ENCODE measurements around the gene MGAT5.

MGAT5 gene

DNA sequence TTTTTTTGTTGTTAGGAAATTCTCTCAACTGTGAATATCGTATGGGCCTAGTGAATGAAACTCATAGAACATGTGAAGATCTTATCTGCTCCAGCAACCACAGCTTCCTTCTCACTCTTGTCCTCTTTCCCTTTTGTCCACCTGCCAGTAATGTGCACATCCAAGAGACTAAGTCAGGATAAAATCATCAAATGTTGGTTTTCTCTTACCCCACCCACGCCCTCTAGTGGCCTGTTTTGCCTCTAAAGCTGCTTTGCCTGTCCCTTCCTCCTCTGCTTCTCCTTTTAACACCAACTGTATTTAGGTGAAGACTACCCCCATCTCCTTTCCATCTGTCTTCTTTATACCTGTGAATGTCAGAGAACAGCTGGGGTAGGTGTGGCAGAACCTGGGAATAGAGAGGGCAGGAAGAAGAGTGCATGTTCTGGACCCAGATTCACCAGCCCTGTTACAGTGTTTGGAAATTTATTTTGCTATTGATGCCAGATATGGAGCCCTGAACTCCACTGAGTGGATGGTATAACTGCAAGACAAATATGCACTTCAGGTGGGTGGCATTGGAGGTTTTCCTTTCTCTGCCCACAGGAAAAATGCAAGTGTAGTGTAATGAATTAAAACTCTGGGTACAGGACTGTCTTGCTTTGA lies 8.4 kb upstream of the MGAT5 start:
- DNase-seq (ENCODE audit: extremely low read depth, low read depth): no peak
- TF ChIP-seq CTCF (IDR thresholded peaks at IDR 0.05; ENCODE audit: low read depth, low read length): peak; percentile 87

DNA sequence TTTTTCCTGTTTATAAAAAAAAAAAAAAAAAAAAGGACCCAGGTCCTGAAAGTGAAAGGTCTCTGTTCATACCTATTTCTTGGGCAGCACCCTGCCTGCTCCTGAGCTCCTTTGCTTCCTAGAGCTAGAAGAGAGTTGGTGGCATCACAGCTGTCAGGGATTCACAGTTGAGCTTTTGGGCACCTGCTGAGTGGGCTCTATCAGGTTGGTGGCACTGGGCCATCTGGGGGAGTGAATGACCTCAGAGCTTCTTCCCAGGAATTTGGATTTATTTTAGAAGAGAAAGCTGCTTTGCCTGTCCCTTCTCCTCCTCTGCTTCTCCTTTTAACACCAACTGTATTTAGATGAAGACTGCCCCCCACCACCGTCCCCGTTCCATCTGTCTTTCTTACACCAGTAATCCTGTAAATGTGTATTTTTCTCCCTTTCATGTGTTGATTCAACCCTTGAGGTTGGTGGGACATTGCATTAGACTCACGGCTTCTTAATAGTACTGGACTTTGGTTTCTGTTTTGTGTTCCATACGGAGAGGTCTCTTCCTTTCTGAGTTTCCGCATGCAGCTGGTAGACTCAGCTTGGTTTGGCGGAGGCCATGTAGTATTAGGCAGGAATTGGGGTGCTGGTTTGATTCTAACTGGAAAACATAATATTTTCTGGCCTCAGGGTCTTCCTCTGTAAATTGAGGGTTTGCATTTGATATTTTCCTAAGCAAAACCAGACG lies 7.6 kb upstream of the MGAT5 start:
- DNase-seq (ENCODE audit: extremely low read depth, low read depth): no peak
- TF ChIP-seq CTCF (IDR thresholded peaks at IDR 0.05; ENCODE audit: low read depth, low read length): no peak

GRCh38 chr2:134247679-134248078 lies 6.2 kb upstream of the MGAT5 start:
- DNase-seq (ENCODE audit: extremely low read depth, low read depth): no peak
- no peak for TF ChIP-seq CTCF (IDR thresholded peaks at IDR 0.05; ENCODE audit: low read depth, low read length)

DNA sequence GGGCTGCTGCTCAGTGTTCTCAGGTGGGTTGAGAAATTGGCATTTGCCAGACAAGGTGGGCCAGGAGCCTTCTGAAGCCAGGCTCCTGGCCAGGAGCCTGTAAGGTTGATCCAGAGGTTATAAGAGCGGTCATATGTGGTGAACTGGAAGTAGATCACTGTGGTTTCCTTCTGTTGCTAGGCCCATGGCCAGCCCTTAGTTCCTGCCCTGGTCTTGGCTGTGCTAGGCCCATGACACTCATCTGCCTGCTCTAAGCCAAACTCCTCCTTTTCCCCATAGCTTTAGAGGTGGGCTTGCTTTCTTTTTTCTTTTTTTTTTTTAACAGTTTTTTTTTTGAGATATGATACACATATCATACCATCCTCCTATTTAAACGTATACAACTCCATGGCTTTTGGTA lies 5.0 kb upstream of the MGAT5 start:
- no peak for TF ChIP-seq CTCF (IDR thresholded peaks at IDR 0.05; ENCODE audit: low read depth, low read length)
- no peak for DNase-seq (ENCODE audit: extremely low read depth, low read depth)

GRCh38 chr2:134249755-134250154 lies 4.1 kb upstream of the MGAT5 start:
- no peak for DNase-seq (ENCODE audit: extremely low read depth, low read depth)
- no peak for TF ChIP-seq CTCF (IDR thresholded peaks at IDR 0.05; ENCODE audit: low read depth, low read length)

GRCh38 chr2:134250840-134251461 lies 2.9 kb upstream of the MGAT5 start:
- TF ChIP-seq CTCF (IDR thresholded peaks at IDR 0.05; ENCODE audit: low read depth, low read length): no peak
- DNase-seq (ENCODE audit: extremely low read depth, low read depth): no peak

DNA sequence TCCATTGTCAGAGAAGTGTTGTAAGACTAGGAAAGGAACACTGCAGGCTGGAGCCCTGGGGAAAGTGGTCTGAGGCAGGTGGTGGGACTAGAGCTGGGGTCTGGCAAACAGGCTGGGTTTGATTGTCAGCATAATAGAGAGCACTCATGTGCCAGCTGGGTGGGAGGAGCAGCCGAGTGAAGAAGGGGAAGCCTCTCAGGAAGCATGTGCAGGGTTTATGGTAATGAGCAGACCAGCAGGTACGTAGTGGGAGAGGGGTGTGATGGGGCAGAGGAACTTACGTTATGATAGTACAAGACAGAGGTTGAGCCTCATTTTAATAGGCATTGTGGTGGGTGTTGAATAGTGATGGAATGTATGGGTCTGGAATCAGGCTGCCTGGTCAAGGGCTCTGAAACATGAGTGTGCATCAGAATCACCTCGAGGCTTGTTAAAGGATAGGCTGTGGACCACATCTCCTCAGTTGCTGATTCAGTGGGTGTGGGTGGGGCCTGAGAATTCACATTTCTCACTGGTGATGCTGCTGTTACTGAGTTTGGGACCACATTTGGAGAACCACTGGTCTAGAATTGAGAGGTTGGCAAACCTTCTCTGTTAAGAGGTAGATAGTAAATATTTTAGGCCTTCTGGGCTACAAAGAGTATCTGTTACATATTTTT lies 1.7 kb upstream of the MGAT5 start:
- no peak for DNase-seq (ENCODE audit: extremely low read depth, low read depth)
- no peak for TF ChIP-seq CTCF (IDR thresholded peaks at IDR 0.05; ENCODE audit: low read depth, low read length)
